DND-41 (cell line): ENCODE results near the gene MMP28.

Experiments
- ATAC-seq: fragments of 200-7000 bp; cut with Tn5 transposase; 3 replicates; pipeline ENCODE4 v1.9.1; 2021; ENCODE audit warnings: low read depth; ENCODE audit not compliant: insufficient read depth
- DNase-seq: peaks from one replicate; pipeline ENCODE4 v3.0.0-alpha.2; 2020
- H2AFZ ChIP-seq: 2 replicates; pipeline ENCODE4 v1.6.0; 2012; ENCODE audit warnings: low read depth, low read length
- H3K27ac ChIP-seq: 2 replicates; pipeline ENCODE4 v1.5.1; 2012; ENCODE audit warnings: low read length, inconsistent platforms
- H3K27me3 ChIP-seq: fragments of 200-600 bp; sonication (generic); 2 replicates; pipeline ENCODE4 v1.6.0; 2012; ENCODE audit warnings: low read length, mild to moderate bottlenecking, inconsistent platforms; ENCODE audit not compliant: insufficient read depth, poor library complexity
- H3K36me3 ChIP-seq: 2 replicates; pipeline ENCODE4 v1.5.1; 2012; ENCODE audit warnings: low read length, inconsistent platforms; ENCODE audit not compliant: insufficient read depth
- H3K4me1 ChIP-seq: 2 replicates; pipeline ENCODE4 v1.5.1; 2012; ENCODE audit warnings: mild to moderate bottlenecking, low read length; ENCODE audit not compliant: insufficient read depth
- H3K4me2 ChIP-seq: 2 replicates; pipeline ENCODE4 v1.6.0; 2012; ENCODE audit warnings: mild to moderate bottlenecking, moderate library complexity, low read length, inconsistent platforms; ENCODE audit not compliant: insufficient read depth
- H3K4me3 ChIP-seq, 2 experiments: fragments of 200-600 bp in 1 of 2; shearing (Covaris generic) in 1 of 2; 2 replicates each; pipeline ENCODE4 v1.5.1; 2012 to 2016; ENCODE audit warnings: inconsistent platforms in 2 of 2, low read length in 2 of 2, mild to moderate bottlenecking in 2 of 2, low read depth in 1 of 2, moderate library complexity in 1 of 2
- H3K79me2 ChIP-seq: 2 replicates; pipeline ENCODE4 v1.6.0; 2012; ENCODE audit warnings: low read length, inconsistent platforms; ENCODE audit not compliant: insufficient read depth
- H3K9ac ChIP-seq: 2 replicates; pipeline ENCODE4 v1.6.0; 2012; ENCODE audit warnings: low read depth, mild to moderate bottlenecking, inconsistent platforms, low read length, moderate library complexity
- H3K9me3 ChIP-seq: 2 replicates; pipeline ENCODE4 v1.5.1; 2012; ENCODE audit warnings: low read length, moderate library complexity, mild to moderate bottlenecking, inconsistent platforms; ENCODE audit not compliant: insufficient read depth, severe bottlenecking
- H4K20me1 ChIP-seq: 2 replicates; pipeline ENCODE4 v1.6.0; 2012; ENCODE audit warnings: low read length; ENCODE audit not compliant: insufficient read depth
- EZH2 ChIP-seq: IDR thresholded peaks from 3 replicates; pipeline ENCODE4 v1.6.1; 2012; ENCODE audit warnings: borderline replicate concordance, low read depth, mild to moderate bottlenecking, moderate library complexity, low read length, inconsistent platforms; ENCODE audit not compliant: severe bottlenecking
- TF ChIP-seq, protein P1 (sequence below): IDR thresholded peaks from 2 replicates; pipeline ENCODE4 v1.5.1; 2012; ENCODE audit warnings: borderline replicate concordance, low read length, moderate library complexity, mild to moderate bottlenecking; ENCODE audit not compliant: poor library complexity, severe bottlenecking; ENCODE audit errors: extremely low read depth

Gene MMP28

GRCh38 chr17:35740997-35741931 lies 54.2 kb downstream of the MMP28 start:
- no peak for TF ChIP-seq EZH2
- TF ChIP-seq, protein P1, sequence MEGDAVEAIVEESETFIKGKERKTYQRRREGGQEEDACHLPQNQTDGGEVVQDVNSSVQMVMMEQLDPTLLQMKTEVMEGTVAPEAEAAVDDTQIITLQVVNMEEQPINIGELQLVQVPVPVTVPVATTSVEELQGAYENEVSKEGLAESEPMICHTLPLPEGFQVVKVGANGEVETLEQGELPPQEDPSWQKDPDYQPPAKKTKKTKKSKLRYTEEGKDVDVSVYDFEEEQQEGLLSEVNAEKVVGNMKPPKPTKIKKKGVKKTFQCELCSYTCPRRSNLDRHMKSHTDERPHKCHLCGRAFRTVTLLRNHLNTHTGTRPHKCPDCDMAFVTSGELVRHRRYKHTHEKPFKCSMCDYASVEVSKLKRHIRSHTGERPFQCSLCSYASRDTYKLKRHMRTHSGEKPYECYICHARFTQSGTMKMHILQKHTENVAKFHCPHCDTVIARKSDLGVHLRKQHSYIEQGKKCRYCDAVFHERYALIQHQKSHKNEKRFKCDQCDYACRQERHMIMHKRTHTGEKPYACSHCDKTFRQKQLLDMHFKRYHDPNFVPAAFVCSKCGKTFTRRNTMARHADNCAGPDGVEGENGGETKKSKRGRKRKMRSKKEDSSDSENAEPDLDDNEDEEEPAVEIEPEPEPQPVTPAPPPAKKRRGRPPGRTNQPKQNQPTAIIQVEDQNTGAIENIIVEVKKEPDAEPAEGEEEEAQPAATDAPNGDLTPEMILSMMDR: no peak
- no peak overlapping the region for H3K27ac ChIP-seq
- no peaks in the 10 kb centered on the region for H3K79me2 ChIP-seq
- ATAC-seq: no peak
- H3K4me2 ChIP-seq: no peak overlapping the region
- H3K4me1 ChIP-seq: no peaks in the 10 kb centered on the region
- no peak overlapping the region for H3K4me3 ChIP-seq
- no peaks in the 10 kb centered on the region for H3K36me3 ChIP-seq
- H3K9ac ChIP-seq: no peak overlapping the region
- H4K20me1 ChIP-seq: peaks cover 9% of the 10 kb centered on the region; the same call in 1 of the 2 replicates
- H2AFZ ChIP-seq: no peak overlapping the region
- H3K9me3 ChIP-seq: no peaks in the 10 kb centered on the region
- H3K27me3 ChIP-seq: no peaks in the 10 kb centered on the region
- no peak for DNase-seq

DNA sequence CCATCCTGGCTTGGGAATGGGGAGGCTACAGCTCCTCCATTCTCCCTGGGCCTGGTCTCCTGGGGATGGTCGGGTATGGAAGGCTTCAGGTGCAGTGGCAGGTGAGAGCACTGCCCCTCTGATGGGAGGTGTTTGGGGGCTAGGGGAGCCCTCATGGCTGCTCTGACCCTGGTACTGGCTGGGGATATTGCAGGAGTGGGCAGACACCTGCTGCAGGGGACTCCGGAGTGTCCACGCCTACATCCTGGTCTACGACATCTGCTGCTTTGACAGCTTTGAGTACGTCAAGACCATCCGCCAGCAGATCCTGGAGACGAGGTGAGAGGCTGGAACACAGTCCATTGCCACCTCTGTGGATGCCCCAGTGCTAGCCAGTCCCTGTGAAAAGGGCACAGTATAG lies 55.2 kb downstream of the MMP28 start:
- H3K4me3 ChIP-seq: no peak overlapping the region
- DNase-seq (no peak), ATAC-seq (no peak)
- no peaks in the 10 kb centered on the region for H3K27me3 ChIP-seq
- H3K36me3 ChIP-seq: no peaks in the 10 kb centered on the region
- no peaks in the 10 kb centered on the region for H3K9me3 ChIP-seq
- no peaks in the 10 kb centered on the region for H3K79me2 ChIP-seq
- TF ChIP-seq, protein P1: no peak
- no peak for TF ChIP-seq EZH2
- H3K27ac ChIP-seq: no peak overlapping the region
- no peak overlapping the region for H3K4me2 ChIP-seq
- peaks cover 8% of the 10 kb centered on the region; the same call in 1 of the 2 replicates for H4K20me1 ChIP-seq
- no peak overlapping the region for H3K9ac ChIP-seq
- H2AFZ ChIP-seq: no peak overlapping the region
- no peaks in the 10 kb centered on the region for H3K4me1 ChIP-seq

GRCh38 chr17:35738519-35739133 lies 56.8 kb downstream of the MMP28 start:
- no peaks in the 10 kb centered on the region for H4K20me1 ChIP-seq

More at GRCh38 chr17:35738519-35739133, 56.8 kb downstream of the MMP28 start:
- no peaks in the 10 kb centered on the region for H3K27me3 ChIP-seq
- no peaks in the 10 kb centered on the region for H3K36me3 ChIP-seq
- no peaks in the 10 kb centered on the region for H3K4me1 ChIP-seq
- DNase-seq: no peak
- no peak overlapping the region for H2AFZ ChIP-seq
- H3K4me3 ChIP-seq: no peak overlapping the region
- no peak overlapping the region for H3K4me2 ChIP-seq
- no peaks in the 10 kb centered on the region for H3K79me2 ChIP-seq
- no peak overlapping the region for H3K27ac ChIP-seq
- H3K9ac ChIP-seq: no peak overlapping the region
- no peaks in the 10 kb centered on the region for H3K9me3 ChIP-seq
- ATAC-seq: no peak
- TF ChIP-seq, protein P1: no peak
- TF ChIP-seq EZH2: no peak
